Measurements from ENCODE around the gene PTPRM.

The PTPRM gene

DNA sequence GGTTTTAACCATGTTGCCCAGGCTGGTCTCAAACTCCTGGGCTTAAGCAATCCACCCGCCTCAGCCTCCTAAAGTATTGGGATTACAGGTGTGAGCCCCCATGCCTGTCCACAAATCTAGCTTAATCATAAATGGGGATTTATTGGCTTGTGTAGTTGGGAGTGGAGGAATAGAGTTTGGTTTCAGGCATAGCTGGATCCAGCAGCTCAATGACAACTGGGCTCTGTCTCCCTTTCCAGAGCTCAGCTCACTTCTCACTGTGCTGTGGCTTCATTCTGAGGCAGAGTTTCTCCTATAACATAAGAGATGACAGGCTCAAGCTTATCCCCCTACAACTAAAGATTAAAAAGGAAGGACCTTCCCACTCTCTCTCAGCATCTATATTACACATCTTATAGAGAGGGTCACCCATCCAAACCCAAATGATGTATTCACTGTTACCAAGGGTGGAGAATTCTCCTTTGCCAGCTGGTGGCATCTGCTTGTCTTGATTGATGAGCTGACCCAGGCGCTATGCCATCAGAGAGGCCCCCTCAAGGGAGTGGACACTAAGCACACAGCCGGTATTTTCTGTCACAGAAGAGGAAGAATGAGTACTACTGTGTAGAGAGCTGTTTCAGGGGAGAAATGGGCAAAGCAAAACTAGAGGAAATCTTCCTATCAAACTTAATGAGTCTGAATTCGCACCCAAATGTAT, 280.4 kb downstream of the PTPRM start:
- peaks cover 23% of the 10 kb centered on the region for H3K9me3 Mint-ChIP-seq
- H3K27me3 Mint-ChIP-seq = no peaks in the 10 kb centered on the region
- no peak overlapping the region for H3K27ac Mint-ChIP-seq
- H3K4me3 Mint-ChIP-seq = no peak overlapping the region
- intact Hi-C loops (cut with micrococcal nuclease) = no loop called here
- H3K36me3 Mint-ChIP-seq (ENCODE audit: low read depth) = no peaks in the 10 kb centered on the region
- H3K4me1 Mint-ChIP-seq (ENCODE audit: low read depth) = no peaks in the 10 kb centered on the region

DNA sequence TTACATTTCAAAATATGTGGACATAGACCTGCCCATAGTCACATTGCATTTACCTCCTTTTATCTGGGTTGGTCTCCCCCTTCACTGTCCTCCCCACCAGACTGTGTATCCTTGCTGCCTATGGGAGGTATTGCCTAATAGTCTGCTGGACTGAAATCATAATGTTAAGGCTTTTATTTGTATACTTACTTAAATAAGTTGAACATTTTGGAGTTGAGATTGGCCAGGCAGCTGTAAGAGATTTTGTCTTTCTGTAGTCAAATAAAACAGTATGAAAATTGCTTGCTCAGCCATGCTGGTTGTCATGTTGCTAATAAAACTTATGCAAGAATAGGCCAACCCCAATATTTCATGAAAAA, 280.9 kb downstream of the PTPRM start:
- no peaks in the 10 kb centered on the region for H3K4me1 Mint-ChIP-seq (ENCODE audit: low read depth)
- intact Hi-C loops (cut with micrococcal nuclease) = no loop called here
- no peak overlapping the region for H3K4me3 Mint-ChIP-seq
- no peaks in the 10 kb centered on the region for H3K27me3 Mint-ChIP-seq
- peaks cover 23% of the 10 kb centered on the region for H3K9me3 Mint-ChIP-seq
- no peaks in the 10 kb centered on the region for H3K36me3 Mint-ChIP-seq (ENCODE audit: low read depth)
- no peak overlapping the region for H3K27ac Mint-ChIP-seq

DNA sequence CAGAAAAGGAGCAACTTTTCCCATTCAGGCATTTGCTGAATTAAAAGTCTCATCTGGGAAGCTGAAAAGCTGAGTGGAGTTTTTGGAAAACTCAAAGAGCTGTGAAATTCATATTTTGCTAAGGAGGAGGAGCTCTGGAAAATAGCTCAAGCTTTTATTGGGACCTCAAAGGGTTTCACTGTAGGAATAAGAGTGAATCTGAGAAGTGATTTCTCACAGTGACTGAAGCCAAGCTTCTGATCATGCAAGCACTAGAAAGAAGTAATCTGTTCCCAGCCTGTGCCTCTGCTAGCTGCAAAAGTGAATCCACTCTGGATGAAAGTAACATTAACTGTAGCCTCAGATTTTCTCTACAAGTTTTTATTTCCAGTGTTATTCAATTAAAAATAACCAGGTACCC, 283.3 kb downstream of the PTPRM start:
- Mint-ChIP-seq H3K4me3 (no peak overlapping the region), H3K4me1 (ENCODE audit: low read depth) (no peaks in the 10 kb centered on the region), H3K27me3 (no peaks in the 10 kb centered on the region), H3K9me3 (peaks cover 14% of the 10 kb centered on the region), H3K36me3 (ENCODE audit: low read depth) (no peaks in the 10 kb centered on the region), H3K27ac (no peak overlapping the region)
- intact Hi-C loops (cut with micrococcal nuclease) = no loop called here

DNA sequence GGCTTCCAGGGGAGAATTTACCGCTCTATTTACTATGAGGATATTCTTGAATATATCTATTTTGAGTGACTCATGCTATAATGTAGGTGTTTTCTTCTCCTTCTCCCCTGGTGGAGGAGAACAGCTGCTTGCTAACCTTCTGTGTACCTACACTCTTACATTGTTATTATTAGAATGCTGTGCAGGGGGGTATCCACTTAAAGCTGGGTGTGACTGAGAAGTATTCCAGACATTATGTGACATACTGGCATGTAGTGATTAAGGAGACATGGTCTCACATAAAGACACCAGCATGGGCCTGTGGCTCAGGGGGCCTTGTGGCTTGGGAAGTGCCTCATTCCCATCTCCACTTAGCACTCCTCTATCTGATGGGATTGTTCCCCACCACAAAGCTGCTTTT, 287.9 kb downstream of the PTPRM start:
- Mint-ChIP-seq H3K4me3 (no peak overlapping the region), H3K27me3 (no peaks in the 10 kb centered on the region), H3K4me1 (ENCODE audit: low read depth) (no peaks in the 10 kb centered on the region), H3K27ac (no peak overlapping the region), H3K36me3 (ENCODE audit: low read depth) (no peaks in the 10 kb centered on the region), H3K9me3 (no peaks in the 10 kb centered on the region)
- intact Hi-C loops (cut with micrococcal nuclease) = no loop called here

DNA sequence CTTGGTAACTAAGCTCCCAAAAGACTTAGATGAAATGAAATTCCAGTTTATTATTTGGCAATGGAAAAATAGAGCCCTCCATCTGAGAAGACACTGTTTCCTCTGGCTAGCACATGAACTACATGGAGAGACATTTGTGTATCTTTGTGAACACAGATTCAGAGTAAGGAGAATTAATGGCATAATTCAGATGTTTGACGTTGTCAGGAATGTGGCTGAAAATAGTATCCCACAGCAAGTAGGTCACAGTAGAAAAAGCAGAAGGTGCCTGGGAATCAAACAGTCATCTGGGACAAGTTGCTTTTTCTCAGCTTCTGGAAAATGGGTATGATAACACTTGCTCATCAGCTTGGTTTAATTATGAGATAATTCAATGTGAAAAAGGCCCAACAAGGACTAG, 288.6 kb downstream of the PTPRM start:
- Mint-ChIP-seq H3K27me3 (no peaks in the 10 kb centered on the region), H3K9me3 (no peaks in the 10 kb centered on the region), H3K36me3 (ENCODE audit: low read depth) (no peaks in the 10 kb centered on the region), H3K27ac (no peak overlapping the region), H3K4me1 (ENCODE audit: low read depth) (no peaks in the 10 kb centered on the region), H3K4me3 (no peak overlapping the region)
- intact Hi-C loops (cut with micrococcal nuclease) = no loop called here

DNA sequence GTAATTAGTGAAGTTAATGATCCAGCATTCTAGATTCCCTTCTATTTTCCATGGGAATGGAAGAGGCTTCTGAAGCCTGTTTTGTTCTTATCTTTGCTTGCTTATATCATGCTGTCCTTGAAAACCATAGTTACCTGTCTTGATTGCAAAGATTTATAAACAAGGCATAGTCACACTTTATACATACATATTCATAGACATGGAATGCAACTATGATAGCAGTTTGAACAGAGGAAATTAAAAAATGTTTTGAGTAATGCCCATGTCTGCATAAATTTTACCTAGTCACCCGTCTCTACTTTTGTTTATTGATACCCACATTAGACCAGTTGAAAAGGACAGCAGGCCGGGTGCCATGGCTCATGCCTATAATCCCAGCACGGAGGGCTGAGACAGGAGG, 289.0 kb downstream of the PTPRM start:
- intact Hi-C loops (cut with micrococcal nuclease) = no loop called here
- no peak overlapping the region for H3K27ac Mint-ChIP-seq
- H3K4me1 Mint-ChIP-seq (ENCODE audit: low read depth) = no peaks in the 10 kb centered on the region
- no peak overlapping the region for H3K4me3 Mint-ChIP-seq
- H3K9me3 Mint-ChIP-seq = no peaks in the 10 kb centered on the region
- no peaks in the 10 kb centered on the region for H3K27me3 Mint-ChIP-seq
- H3K36me3 Mint-ChIP-seq (ENCODE audit: low read depth) = no peaks in the 10 kb centered on the region

DNA sequence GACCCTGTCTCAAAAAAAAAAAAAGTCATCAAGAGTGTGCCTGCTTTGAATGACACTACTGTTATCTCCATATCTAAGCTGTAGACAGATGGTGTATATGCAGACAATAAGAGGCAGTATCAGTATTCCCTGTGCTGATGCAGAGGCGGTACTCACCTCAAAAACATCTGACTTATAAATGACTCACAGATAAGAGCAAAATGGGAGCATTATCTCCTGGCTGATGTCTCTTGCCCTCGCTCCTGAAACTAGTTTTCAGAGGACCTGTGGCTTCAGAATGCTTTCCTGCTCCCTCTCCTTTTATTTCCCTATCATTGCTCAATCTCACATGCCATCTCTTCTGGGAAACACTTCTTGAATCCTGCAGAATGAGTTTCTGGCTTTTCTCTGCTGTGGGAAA, 289.6 kb downstream of the PTPRM start:
- H3K36me3 Mint-ChIP-seq (ENCODE audit: low read depth) = no peaks in the 10 kb centered on the region
- intact Hi-C loops (cut with micrococcal nuclease) = no loop called here
- no peaks in the 10 kb centered on the region for H3K27me3 Mint-ChIP-seq
- no peak overlapping the region for H3K4me3 Mint-ChIP-seq
- H3K27ac Mint-ChIP-seq = no peak overlapping the region
- no peaks in the 10 kb centered on the region for H3K9me3 Mint-ChIP-seq
- no peaks in the 10 kb centered on the region for H3K4me1 Mint-ChIP-seq (ENCODE audit: low read depth)

DNA sequence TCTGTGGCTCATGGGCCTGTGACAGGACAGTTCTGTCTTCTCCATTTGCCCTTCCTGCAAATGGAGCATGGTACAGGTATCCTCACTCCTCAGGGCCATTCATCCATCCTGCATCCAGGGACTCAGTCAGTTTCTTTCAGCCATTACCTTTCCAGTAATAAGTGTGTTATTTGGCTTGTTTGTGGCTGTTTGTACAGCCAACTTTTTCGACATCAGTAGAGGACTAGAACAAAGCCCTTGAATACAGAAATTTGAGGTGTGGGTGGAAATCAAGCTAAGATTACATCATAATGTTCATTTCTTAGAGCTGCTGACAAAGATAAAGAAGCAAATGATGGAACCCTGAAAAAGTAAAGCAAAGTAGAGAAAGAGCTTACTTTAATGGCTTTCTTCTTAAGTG, 290.4 kb downstream of the PTPRM start:
- H3K9me3 Mint-ChIP-seq = no peaks in the 10 kb centered on the region
- no peaks in the 10 kb centered on the region for H3K4me1 Mint-ChIP-seq (ENCODE audit: low read depth)
- H3K4me3 Mint-ChIP-seq = no peak overlapping the region
- H3K36me3 Mint-ChIP-seq (ENCODE audit: low read depth) = no peaks in the 10 kb centered on the region
- no peaks in the 10 kb centered on the region for H3K27me3 Mint-ChIP-seq
- H3K27ac Mint-ChIP-seq = no peak overlapping the region
- intact Hi-C loops (cut with micrococcal nuclease) = no loop called here

DNA sequence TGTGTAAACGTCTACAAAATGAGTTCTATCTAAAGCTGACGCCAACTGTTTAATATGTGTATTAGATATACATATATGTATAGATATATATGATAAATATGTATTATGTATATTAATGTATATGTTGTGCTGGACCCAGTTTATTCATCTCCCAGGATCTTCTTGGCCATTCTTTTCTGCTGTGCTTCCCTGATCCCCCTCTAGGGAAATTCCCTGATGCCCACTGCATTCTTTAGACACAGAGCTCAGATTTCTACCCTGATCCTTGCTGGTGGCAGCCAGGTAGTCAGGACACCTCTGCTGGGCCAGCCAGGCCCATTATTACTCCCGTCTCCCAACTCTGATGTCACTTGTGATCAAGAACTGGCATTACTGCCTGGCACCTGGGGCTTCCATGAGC, 292.0 kb downstream of the PTPRM start:
- no peak overlapping the region for H3K27ac Mint-ChIP-seq
- no peaks in the 10 kb centered on the region for H3K4me1 Mint-ChIP-seq (ENCODE audit: low read depth)
- no peaks in the 10 kb centered on the region for H3K36me3 Mint-ChIP-seq (ENCODE audit: low read depth)
- H3K4me3 Mint-ChIP-seq = no peak overlapping the region
- no peaks in the 10 kb centered on the region for H3K9me3 Mint-ChIP-seq
- intact Hi-C loops (cut with micrococcal nuclease) = no loop called here
- no peaks in the 10 kb centered on the region for H3K27me3 Mint-ChIP-seq

DNA sequence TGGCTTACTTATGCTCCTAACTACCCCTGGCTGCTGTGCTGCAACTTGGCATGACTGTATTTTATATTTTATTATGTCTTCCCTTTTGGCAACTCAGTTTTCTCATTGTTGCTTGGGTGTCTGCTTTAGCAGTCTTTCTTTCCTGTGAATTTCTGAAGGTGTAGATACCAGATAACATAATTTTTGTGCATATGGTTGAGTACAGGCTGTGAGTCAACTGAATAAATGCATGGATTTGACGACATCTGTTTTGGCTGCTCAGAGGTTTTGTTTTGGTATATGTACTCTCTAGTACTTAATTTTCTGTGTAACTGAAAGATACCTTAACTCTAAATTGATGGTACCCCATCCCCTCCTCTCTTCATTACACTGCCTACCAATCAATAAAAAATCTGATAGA, 303.1 kb downstream of the PTPRM start:
- intact Hi-C loops (cut with micrococcal nuclease) = no loop called here
- Mint-ChIP-seq H3K4me3 (no peak overlapping the region), H3K27ac (no peak overlapping the region), H3K4me1 (ENCODE audit: low read depth) (no peaks in the 10 kb centered on the region), H3K36me3 (ENCODE audit: low read depth) (no peaks in the 10 kb centered on the region), H3K27me3 (no peaks in the 10 kb centered on the region), H3K9me3 (peaks cover 45% of the 10 kb centered on the region)

DNA sequence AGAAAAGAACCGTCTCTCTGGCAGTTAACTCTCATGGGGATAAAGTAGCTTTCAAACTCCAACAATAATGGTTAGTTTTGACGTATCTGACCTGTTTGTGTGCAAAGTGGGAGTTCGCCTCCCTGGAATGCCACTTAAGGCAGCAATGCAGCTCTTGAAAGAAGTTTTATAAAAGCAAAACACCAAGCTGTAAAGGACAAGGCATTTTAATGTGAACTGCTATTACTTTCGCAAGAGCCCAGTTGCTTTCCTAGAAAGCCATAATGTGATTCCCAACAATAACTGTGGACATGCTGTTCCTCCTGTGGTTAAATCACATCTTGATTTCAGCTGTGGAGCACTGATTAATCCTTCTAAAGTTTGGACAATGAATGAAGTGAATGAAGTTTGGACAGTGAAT, 303.7 kb downstream of the PTPRM start:
- intact Hi-C loops (cut with micrococcal nuclease) = no loop called here
- Mint-ChIP-seq H3K27ac (no peak overlapping the region), H3K4me1 (ENCODE audit: low read depth) (no peaks in the 10 kb centered on the region), H3K27me3 (no peaks in the 10 kb centered on the region), H3K9me3 (peaks cover 39% of the 10 kb centered on the region), H3K4me3 (no peak overlapping the region), H3K36me3 (ENCODE audit: low read depth) (no peaks in the 10 kb centered on the region)

DNA sequence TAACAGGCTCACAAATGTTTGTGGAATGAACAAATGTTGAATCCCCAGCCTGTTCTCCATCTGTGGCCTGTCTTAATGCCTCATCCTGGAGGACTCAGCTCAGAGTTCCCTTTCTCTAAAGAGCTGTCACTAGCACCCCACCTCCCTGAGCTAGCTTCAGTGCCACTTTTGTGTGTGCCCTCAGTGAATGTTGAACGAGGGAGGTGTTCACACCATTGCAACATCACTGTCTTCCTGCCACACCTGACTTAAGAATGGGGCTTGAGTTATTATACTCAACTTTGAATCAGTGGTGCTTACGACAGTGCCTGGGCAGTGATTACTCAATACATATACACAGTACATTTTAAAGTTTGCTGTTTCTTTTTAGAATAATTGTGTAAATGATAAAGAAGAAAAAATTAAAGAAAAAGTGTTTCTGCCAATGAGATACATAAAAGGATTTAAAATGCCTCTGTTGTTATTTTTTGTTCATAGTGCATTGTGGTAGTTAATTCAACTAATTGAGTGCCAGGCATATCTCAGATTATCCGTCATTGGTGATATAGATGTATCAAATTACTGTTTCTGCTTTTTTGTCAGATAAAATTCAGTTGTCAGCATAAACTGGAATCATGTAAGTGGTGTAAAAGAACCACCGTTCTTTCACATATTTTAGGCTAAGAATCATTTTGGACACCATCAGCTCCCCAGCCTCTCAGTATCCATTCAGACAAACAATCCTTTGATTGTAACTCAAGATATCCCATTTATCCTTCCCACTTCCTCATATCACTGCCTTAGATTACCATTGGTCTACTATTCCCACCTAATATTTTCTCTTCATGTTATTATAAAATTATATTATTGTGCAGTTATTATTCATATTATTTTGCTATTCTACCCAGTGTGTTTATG, 304.7 kb downstream of the PTPRM start:
- intact Hi-C loops (cut with micrococcal nuclease) = no loop called here
- no peaks in the 10 kb centered on the region for H3K36me3 Mint-ChIP-seq (ENCODE audit: low read depth)
- peaks cover 30% of the 10 kb centered on the region for H3K9me3 Mint-ChIP-seq
- H3K4me1 Mint-ChIP-seq (ENCODE audit: low read depth) = no peaks in the 10 kb centered on the region
- no peaks in the 10 kb centered on the region for H3K27me3 Mint-ChIP-seq
- no peak overlapping the region for H3K27ac Mint-ChIP-seq
- H3K4me3 Mint-ChIP-seq = no peak overlapping the region

DNA sequence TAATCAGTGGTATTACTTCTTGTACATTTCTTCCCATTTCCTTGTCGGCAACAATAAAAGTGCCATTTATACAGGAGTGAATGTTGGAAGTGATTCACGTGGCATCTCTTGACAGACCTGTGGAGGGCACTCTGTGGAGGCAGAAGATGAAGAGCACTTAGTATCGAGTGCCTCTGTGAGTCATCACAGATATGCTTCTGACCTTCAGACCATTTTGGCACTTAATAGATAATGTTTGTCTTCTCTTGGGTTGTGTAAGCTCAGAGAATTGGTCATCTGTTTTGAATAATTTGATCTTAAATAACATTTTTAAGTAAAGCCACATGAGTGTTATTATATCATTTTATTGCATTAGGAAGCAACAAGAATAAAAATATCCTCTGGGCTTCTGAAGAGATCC, 305.5 kb downstream of the PTPRM start:
- H3K27ac Mint-ChIP-seq = no peak overlapping the region
- intact Hi-C loops (cut with micrococcal nuclease) = no loop called here
- no peaks in the 10 kb centered on the region for H3K27me3 Mint-ChIP-seq
- no peak overlapping the region for H3K4me3 Mint-ChIP-seq
- H3K4me1 Mint-ChIP-seq (ENCODE audit: low read depth) = no peaks in the 10 kb centered on the region
- H3K36me3 Mint-ChIP-seq (ENCODE audit: low read depth) = no peaks in the 10 kb centered on the region
- peaks cover 22% of the 10 kb centered on the region for H3K9me3 Mint-ChIP-seq

DNA sequence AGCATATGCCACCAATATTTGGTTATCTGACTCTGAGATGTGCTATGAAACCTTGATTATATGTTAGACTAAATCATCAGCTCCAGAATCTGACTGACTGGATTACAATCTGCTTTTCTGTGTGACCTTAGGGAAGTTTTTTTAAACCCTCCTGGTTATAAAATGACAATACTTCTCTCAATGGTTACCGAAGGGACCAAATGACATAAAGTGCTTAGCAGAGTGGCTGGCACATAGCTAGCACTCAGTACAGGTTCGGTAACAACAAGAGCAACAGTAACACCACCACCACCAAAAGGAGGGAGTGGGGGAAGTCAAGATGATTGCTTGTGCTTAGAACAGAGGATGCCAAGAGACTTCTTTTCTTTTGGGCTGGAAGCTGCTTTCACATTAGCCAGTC, 306.2 kb downstream of the PTPRM start:
- no peaks in the 10 kb centered on the region for H3K36me3 Mint-ChIP-seq (ENCODE audit: low read depth)
- no peaks in the 10 kb centered on the region for H3K4me1 Mint-ChIP-seq (ENCODE audit: low read depth)
- H3K27ac Mint-ChIP-seq = no peak overlapping the region
- no peaks in the 10 kb centered on the region for H3K27me3 Mint-ChIP-seq
- intact Hi-C loops (cut with micrococcal nuclease) = no loop called here
- H3K4me3 Mint-ChIP-seq = no peak overlapping the region
- H3K9me3 Mint-ChIP-seq = peaks cover 15% of the 10 kb centered on the region
